ENCODE data around the gene SYNDIG1.

SYNDIG1 gene

GRCh38 chr20:24469116-24469893 lies at the start of gene SYNDIG1:
Gene SYNDIG1 (plus strand): TSS chr20:24469629. CDS start chr20:24543098, 73,469 bp downstream.
- DNase-seq, result no peak

DNA sequence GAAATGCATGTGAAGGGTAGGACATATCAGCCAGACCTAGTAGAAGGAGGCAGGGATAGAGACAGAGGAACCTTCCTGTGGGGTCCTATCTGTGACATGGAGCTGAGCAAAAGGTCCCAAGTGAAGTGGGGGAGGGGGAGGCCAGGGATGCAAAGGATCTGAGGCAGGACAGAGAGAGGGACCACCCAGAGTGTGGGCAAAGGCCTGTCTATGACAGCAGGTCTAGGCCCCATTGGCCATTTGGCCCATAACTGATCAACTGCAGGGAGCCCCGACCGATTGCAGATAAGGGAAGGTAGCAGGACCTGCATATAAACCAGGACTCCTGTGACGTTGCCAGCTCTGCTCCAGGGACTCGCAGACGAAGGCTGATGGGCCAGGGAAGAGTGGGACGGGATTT lies 49.6 kb upstream of the SYNDIG1 start:
- DNase-seq, result no peak

DNA sequence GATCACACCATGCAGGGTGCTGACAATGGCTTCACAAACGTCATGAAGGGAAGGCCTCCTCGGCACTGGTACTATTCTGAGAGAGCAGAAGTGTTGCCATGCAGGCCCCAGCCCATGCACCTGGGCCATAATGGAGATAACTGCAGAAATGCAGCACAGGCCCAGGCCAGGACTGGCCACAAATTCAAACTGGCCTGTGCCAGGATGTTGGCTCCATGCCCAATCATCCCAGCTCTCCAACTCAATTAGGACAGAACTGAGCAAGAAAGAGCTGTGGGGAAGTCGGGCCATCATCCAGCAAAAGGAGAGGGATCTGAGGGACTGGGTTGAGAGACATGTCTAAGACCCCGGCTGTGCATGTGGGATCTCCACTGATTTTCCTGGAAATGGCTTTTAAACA lies 48.9 kb upstream of the SYNDIG1 start:
- no peak for DNase-seq

DNA sequence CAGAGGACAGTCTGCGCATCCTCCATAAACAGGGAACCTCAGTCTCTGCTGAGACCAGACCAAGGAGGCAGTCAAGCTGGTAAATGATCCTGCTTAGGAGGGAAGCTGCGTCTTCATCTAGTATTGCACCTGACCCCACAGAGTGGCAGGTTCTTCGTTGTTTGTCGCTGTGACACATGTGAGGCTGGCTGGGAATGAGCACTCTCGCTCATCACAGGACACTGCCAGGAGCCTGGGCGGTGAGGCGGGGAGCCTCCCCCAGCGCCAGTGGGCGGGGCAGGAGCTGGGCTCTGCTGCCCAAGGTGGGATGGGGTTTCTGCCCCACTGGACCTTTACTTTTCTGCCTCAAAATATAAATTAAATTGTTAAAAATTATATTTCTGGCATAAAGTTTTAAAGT lies 48.4 kb upstream of the SYNDIG1 start:
- DNase-seq, result no peak

- DNase-seq, result no peak
Observed at GRCh38 chr20:24422091-24422760, 47.2 kb upstream of the SYNDIG1 start.

GRCh38 chr20:24423390-24424313 lies 45.8 kb upstream of the SYNDIG1 start:
- no peak for DNase-seq

DNA sequence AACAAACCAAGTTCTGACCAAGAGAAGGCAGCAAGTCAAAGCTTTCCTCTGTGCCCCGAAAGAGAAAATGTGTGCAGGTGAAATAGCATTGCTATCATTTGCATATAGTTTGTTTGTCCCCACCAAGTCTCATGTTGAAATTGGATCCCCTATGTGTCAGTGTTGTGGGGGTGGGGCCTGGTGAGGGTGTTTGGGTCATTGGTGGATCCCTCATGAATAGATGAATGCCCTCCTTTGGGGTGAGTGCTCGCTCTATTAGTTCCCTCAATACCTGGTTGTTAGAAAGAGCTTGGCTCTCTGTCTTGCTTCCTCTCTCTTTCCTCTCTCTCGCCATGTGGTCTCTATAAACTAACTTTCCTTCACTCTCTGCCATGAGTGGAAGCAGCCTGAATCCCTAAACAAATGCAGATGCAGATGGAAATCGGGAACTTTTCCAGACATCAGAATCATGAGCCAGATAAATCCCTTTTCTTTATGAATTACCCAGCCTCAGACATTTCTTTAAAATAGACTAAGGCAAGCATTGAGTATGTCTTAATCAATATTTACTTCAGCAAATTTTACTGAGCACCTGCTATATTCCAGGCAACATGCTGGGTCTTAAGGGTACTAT lies 43.8 kb upstream of the SYNDIG1 start:
- no peak for DNase-seq

DNA sequence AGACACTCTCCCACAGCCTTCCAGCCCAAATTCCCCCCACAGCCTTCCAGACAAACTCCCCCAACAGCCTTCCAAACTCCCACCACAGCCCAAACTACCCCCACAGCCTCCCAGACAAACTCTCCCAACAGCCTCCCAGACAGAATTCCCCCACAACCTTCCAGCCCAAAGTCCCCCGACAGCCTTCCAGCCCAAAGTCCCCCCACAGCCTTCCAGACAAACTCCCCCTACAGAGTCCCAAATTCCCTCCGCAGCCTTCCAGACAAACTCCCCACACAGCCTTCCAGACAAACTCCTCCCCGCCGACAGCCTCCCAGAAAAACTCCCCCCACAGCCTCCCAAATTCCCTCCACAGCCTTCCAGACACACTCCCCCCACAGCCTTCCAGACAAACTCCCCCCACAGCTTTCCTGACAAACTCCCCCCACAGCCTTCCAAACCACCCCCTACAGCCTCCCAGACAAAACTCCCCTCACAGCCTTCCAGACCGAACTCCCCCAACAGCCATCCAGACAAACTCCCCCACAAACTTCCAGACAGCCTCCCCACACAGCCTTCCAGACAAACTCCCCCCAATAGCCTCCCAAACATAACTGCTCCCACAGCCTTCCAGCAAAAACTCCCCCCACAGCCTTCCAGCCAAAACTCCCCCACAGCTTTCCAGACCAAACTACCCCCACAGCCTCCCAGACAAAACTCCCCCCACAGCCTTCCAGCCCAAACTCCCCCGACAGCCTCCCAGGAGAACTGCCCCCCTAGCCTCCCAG lies 38.0 kb upstream of the SYNDIG1 start:
- DNase-seq, result no peak

- no peak for DNase-seq
Observed at GRCh38 chr20:24432046-24432442, 37.4 kb upstream of the SYNDIG1 start.

- no peak for DNase-seq
Observed at GRCh38 chr20:24436160-24436559, 33.3 kb upstream of the SYNDIG1 start.

DNA sequence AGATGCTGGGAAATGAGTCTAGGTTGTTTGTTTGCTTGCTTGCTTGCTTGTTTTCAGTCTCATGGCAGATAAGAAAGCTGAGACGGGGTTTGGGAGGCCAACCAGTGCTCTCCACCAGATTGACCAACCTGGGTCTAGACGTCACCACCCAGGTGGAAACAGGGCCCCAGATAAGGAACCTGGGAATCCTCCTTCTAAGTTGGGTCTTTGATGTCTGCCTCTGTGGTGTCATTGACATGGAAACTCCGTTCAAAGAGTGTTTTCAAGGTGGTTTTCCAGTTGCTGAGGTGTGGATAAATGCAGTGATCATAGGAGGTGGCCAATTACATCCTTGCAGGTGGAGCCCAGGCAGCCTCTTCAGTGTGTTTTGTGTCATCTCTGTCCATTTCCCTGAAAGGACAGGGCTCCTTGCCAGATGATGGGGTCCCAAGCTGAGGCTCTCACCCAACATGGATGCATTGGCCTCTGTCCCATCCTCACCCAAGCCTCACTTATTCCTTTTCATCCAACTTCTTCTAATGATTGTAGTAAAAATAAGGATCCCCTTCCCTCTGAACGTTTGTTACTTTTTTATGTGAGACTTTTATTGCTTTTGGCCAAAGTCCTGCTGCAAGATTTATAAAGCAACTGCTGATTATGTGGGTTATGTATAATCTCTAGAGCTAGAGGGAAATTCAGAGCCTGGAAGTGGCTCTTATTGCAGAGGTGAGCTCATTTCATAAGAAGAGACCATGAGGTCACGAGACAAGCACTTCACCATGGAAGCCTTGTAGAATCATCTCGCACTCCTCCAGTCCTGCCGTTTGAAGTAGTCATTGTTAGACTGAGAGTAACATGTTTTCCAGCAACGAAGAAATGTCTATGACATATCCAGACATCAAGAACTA lies 32.0 kb upstream of the SYNDIG1 start:
- no peak for DNase-seq

DNA sequence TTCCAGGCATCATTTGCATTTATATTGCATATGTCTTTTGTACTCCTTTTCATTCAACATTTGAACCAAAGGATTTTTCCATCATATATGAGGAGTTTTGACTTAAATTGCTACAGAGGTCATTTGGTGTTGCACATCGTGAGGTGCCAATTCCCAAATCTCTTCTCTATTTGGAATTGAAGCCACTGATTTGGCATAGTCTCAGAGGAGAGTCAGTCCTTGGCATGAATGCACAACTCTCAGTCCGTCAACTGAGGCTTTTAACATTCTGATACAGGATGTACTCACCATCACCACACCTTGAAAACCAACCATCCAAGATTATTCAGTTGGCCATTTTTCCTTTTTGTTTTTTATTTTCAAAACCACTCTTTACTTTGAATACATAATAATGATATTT lies 31.1 kb upstream of the SYNDIG1 start:
- DNase-seq, result no peak

- DNase-seq, result no peak
Observed at GRCh38 chr20:24439737-24440387, 29.6 kb upstream of the SYNDIG1 start.

- DNase-seq, result no peak
Observed at GRCh38 chr20:24441661-24442060, 27.8 kb upstream of the SYNDIG1 start.

DNA sequence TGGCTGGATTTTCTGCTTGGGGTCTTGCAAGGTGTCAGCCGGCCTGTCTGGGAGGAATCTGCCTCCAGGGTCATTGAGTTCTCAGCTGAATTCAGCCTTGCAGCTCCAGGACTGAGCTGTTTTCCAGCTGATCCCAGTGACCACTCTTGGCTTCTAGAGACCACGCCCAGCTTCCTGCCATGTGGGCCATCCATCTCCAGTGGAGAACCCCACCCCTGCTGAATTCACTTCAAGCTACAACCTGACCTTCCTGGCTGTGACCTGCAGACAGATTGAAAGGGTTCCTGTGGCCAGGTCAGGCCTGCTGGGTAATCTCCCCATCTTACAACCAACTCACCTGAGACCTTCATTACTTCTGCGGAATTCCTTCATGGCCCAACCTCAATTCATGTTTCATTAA lies 26.5 kb upstream of the SYNDIG1 start:
- DNase-seq, result no peak

DNA sequence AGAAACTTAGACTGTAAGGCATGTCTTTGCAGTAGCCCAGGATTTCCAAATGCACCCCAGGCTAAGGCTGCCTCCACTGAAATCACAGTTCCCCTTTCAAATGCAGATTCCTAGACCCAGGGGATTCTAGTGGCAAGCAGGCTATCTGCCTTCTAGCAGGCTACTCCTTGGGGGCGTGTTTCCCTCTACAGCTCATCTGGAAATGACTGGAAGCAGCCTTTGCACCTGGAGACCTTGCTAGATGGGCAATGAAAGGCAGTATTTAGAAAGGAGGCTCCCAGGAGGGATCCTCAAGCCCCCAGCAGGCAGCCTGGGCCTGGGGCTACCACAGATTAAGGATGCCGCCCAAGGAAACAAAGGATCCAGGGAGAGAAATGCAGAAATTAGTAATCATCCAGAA lies 26.0 kb upstream of the SYNDIG1 start:
- no peak for DNase-seq

- no peak for DNase-seq
Observed at GRCh38 chr20:24444526-24445190, 24.8 kb upstream of the SYNDIG1 start.

GRCh38 chr20:24445510-24446170 lies 23.8 kb upstream of the SYNDIG1 start:
- DNase-seq, result no peak

GRCh38 chr20:24446811-24447210 lies 22.6 kb upstream of the SYNDIG1 start:
- DNase-seq, result no peak

All from inflammatory macrophage treated with lipopolysaccharide for 1 hour (primary cell).